ENCODE results near the gene SRSF12.

DNA sequence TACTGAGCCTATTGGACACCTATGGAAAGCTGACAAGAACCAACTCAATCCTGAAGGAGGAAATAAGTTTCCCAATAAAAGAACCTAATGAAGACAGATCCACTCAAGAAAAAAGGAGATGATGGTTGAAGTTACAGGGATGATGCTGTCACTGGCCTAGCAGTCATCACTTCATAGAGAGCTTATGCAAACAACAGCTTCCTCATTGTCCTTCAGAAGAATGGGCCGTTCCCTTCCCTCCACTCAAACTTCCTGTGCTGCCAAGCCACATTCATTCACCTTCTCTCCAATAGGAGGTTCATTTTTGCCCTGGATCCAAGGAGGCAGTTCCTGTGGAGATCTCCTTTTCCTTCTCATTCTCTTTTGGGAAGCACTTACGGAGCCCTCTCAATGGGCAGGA is 14.2 kb upstream of the SRSF12 start:
- TF ChIP-seq, protein P1, sequence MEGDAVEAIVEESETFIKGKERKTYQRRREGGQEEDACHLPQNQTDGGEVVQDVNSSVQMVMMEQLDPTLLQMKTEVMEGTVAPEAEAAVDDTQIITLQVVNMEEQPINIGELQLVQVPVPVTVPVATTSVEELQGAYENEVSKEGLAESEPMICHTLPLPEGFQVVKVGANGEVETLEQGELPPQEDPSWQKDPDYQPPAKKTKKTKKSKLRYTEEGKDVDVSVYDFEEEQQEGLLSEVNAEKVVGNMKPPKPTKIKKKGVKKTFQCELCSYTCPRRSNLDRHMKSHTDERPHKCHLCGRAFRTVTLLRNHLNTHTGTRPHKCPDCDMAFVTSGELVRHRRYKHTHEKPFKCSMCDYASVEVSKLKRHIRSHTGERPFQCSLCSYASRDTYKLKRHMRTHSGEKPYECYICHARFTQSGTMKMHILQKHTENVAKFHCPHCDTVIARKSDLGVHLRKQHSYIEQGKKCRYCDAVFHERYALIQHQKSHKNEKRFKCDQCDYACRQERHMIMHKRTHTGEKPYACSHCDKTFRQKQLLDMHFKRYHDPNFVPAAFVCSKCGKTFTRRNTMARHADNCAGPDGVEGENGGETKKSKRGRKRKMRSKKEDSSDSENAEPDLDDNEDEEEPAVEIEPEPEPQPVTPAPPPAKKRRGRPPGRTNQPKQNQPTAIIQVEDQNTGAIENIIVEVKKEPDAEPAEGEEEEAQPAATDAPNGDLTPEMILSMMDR (IDR thresholded peaks at IDR 0.05; ENCODE audit: extremely low read depth in 1 of 2, insufficient read depth in 1 of 2, low read depth in 1 of 2, low read length in 2 of 2) = no peak
- no peak for TF ChIP-seq EZH2 (IDR thresholded peaks at IDR 0.05; ENCODE audit: borderline replicate concordance, low read depth, low read length, severe bottlenecking)
- no peak for TF ChIP-seq JUN (IDR thresholded peaks at IDR 0.05; ENCODE audit: borderline replicate concordance, insufficient read depth, insufficient read length, low read depth)
- no peak for TF ChIP-seq POLR2AphosphoS5 (IDR thresholded peaks at IDR 0.05; ENCODE audit: insufficient read depth, low read depth, low read length)
- no peak for TF ChIP-seq GATA2 (IDR thresholded peaks at IDR 0.05; ENCODE audit: insufficient read depth, insufficient read length, low read depth, low read length)
- no peak for TF ChIP-seq POLR2A (IDR thresholded peaks at IDR 0.05; ENCODE audit: low read depth, low read length)
- TF ChIP-seq, protein P2, sequence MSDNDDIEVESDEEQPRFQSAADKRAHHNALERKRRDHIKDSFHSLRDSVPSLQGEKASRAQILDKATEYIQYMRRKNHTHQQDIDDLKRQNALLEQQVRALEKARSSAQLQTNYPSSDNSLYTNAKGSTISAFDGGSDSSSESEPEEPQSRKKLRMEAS (IDR thresholded peaks at IDR 0.05; ENCODE audit: insufficient read depth, insufficient read length) = no peak

Measured in endothelial cell of umbilical vein (primary cell).